ENCODE measurements around the gene PRSS35. TPM values are rescaled to one million over a fixed set of nuclear protein-coding genes. Genes with fewer than 3 reads are reported as not detected.
"Not testable (repeated sequence)": the region's sequence is repeated elsewhere in the genome, so short reads cannot be mapped to it uniquely, and the experiment has no call there.

PRSS35 gene
- total and polyA plus RNA-seq, 2 donors (not counting 1 experiment from before 2014, with no cell fraction given), result not detected

DNA sequence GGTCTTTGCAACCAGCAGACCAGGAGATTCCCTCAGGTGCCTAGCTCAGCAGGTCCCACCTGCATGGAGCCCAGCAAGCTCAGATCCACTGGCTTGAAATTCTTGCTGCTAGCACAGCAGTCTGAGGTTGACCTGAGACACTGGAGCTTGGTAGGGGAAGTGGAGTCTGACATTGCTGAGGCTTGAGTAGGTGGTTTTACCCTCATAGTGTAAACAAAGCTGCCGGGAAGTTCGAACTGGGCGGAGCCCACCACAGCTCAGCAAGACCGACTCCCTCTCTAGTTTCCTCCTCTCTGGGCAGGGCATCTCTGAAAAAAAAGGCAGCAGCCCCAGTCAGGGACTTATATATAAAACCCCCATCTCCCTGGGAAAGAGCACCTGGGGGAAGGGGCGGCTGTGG, 34.3 kb downstream of the PRSS35 start:
- CTCF ChIA-PET, result interaction anchor here (1.4 kb wide), 1 partner anchor 10 kb away, joined by 3 read pairs; no protein-coding TSS in a partner anchor
- ATAC-seq (ENCODE audit: low read depth) (no peak), DNase-seq (no peak)

GRCh38 chr6:83550482-83550881, 38.1 kb downstream of the PRSS35 start:
- CTCF ChIA-PET, DNase-seq: not testable (repeated sequence)
- WGBS (ENCODE audit: insufficient coverage), result no CpG with 5 or more reads among the region's 5 CpGs

More for the DNA sequence above, 34.3 kb downstream of the PRSS35 start:
- Mint-ChIP-seq H3K4me1 (peaks cover 8% of the 10 kb centered on the region), H3K9me3 (ENCODE audit: insufficient read depth) (no peaks in the 10 kb centered on the region), H3K27ac (no peak overlapping the region), H3K27me3 (peaks cover 16% of the 10 kb centered on the region), H3K4me3 (no peak overlapping the region)
- no peaks in the 10 kb centered on the region for H3K27me3 ChIP-seq (replicated peaks in 1 of 4; ENCODE audit: control extremely low read depth in 1 of 4, control insufficient read depth in 3 of 4, insufficient read depth in 4 of 4, low read length in 3 of 4)
- POLR2A ChIA-PET, result no interaction called here
- no peak overlapping the region for H3K9ac ChIP-seq (ENCODE audit: low read length)
- H3K9me3 ChIP-seq (ENCODE audit: control extremely low read depth in 1 of 3, control insufficient read depth in 2 of 3, insufficient read depth in 1 of 3, low read length in 2 of 3), result peaks cover 0 to 7% (median 0%) of the 10 kb centered on the region in 3 donors
- H3K79me2 ChIP-seq (ENCODE audit: control insufficient read depth, insufficient read depth, low read length), result no peaks in the 10 kb centered on the region
- H4K20me1 ChIP-seq (ENCODE audit: control insufficient read depth, insufficient read depth, low read length, poor library complexity, severe bottlenecking), result no peaks in the 10 kb centered on the region
- no peak overlapping the region for H2AFZ ChIP-seq (ENCODE audit: insufficient read depth, low read depth, low read length, poor library complexity, severe bottlenecking)
- intact Hi-C loops (cut with micrococcal nuclease), result no loop called here
- no peak overlapping the region for H3K27ac ChIP-seq (ENCODE audit: low read length in 2 of 2)
- 52% methylated on average over 4 of the region's 5 CpGs for WGBS (ENCODE audit: insufficient coverage)
- TF ChIP-seq EZH2 (IDR thresholded peaks at IDR 0.05; ENCODE audit: borderline replicate concordance, insufficient read depth, low read depth, low read length, poor library complexity, severe bottlenecking) (no peak), CTCF (IDR thresholded peaks at IDR 0.05) (no peak)
- H3K4me3 ChIP-seq (ENCODE audit: control extremely low read depth in 1 of 5, extremely low read depth in 1 of 5, insufficient read depth in 1 of 5, low read depth in 2 of 5, low read length in 4 of 5), result no peak overlapping the region
- H3K4me2 ChIP-seq (replicated peaks; ENCODE audit: low read depth, low read length, poor library complexity, severe bottlenecking), result no peak overlapping the region
- no peaks in the 10 kb centered on the region for H3K36me3 ChIP-seq (replicated peaks in 1 of 2; ENCODE audit: control extremely low read depth in 1 of 2, control insufficient read depth in 1 of 2, extremely low read depth in 1 of 2, insufficient read depth in 2 of 2, low read length in 1 of 2)
- H3K4me1 ChIP-seq (ENCODE audit: control insufficient read depth in 2 of 2, insufficient read depth in 2 of 2, low read length in 2 of 2), result no peaks in the 10 kb centered on the region

GRCh38 chr6:83551748-83552147, 39.4 kb downstream of the PRSS35 start:
- H3K4me3 Mint-ChIP-seq; H4K20me1 ChIP-seq (ENCODE audit: control insufficient read depth, insufficient read depth, low read length, poor library complexity, severe bottlenecking); POLR2A ChIA-PET; CTCF ChIA-PET; H3K27ac ChIP-seq (ENCODE audit: low read length in 2 of 2); H3K27me3 ChIP-seq (replicated peaks in 1 of 4; ENCODE audit: control extremely low read depth in 1 of 4, control insufficient read depth in 3 of 4, insufficient read depth in 4 of 4, low read length in 3 of 4); H3K4me3 ChIP-seq (ENCODE audit: control extremely low read depth in 1 of 5, extremely low read depth in 1 of 5, insufficient read depth in 1 of 5, low read depth in 2 of 5, low read length in 4 of 5); H3K79me2 ChIP-seq (ENCODE audit: control insufficient read depth, insufficient read depth, low read length); H3K27ac Mint-ChIP-seq; H3K27me3 Mint-ChIP-seq; H3K36me3 ChIP-seq (replicated peaks in 1 of 2; ENCODE audit: control extremely low read depth in 1 of 2, control insufficient read depth in 1 of 2, extremely low read depth in 1 of 2, insufficient read depth in 2 of 2, low read length in 1 of 2); H3K9ac ChIP-seq (ENCODE audit: low read length); H3K4me2 ChIP-seq (replicated peaks; ENCODE audit: low read depth, low read length, poor library complexity, severe bottlenecking); intact Hi-C loops (cut with micrococcal nuclease); H3K4me1 ChIP-seq (ENCODE audit: control insufficient read depth in 2 of 2, insufficient read depth in 2 of 2, low read length in 2 of 2); H3K4me1 Mint-ChIP-seq; ATAC-seq (ENCODE audit: low read depth); DNase-seq; H3K9me3 ChIP-seq (ENCODE audit: control extremely low read depth in 1 of 3, control insufficient read depth in 2 of 3, insufficient read depth in 1 of 3, low read length in 2 of 3); H3K9me3 Mint-ChIP-seq (ENCODE audit: insufficient read depth); H2AFZ ChIP-seq (ENCODE audit: insufficient read depth, low read depth, low read length, poor library complexity, severe bottlenecking): not testable (repeated sequence)
- no CpG with 5 or more reads among the region's 4 CpGs for WGBS (ENCODE audit: insufficient coverage)

More at GRCh38 chr6:83550482-83550881, 38.1 kb downstream of the PRSS35 start:
- H3K27me3 Mint-ChIP-seq; H3K79me2 ChIP-seq (ENCODE audit: control insufficient read depth, insufficient read depth, low read length); H3K4me3 ChIP-seq (ENCODE audit: control extremely low read depth in 1 of 5, extremely low read depth in 1 of 5, insufficient read depth in 1 of 5, low read depth in 2 of 5, low read length in 4 of 5); H3K27ac Mint-ChIP-seq; ATAC-seq (ENCODE audit: low read depth); H3K4me1 Mint-ChIP-seq; H3K9ac ChIP-seq (ENCODE audit: low read length); H4K20me1 ChIP-seq (ENCODE audit: control insufficient read depth, insufficient read depth, low read length, poor library complexity, severe bottlenecking); H3K9me3 Mint-ChIP-seq (ENCODE audit: insufficient read depth); H3K4me1 ChIP-seq (ENCODE audit: control insufficient read depth in 2 of 2, insufficient read depth in 2 of 2, low read length in 2 of 2); H3K9me3 ChIP-seq (ENCODE audit: control extremely low read depth in 1 of 3, control insufficient read depth in 2 of 3, insufficient read depth in 1 of 3, low read length in 2 of 3); H2AFZ ChIP-seq (ENCODE audit: insufficient read depth, low read depth, low read length, poor library complexity, severe bottlenecking); H3K27me3 ChIP-seq (replicated peaks in 1 of 4; ENCODE audit: control extremely low read depth in 1 of 4, control insufficient read depth in 3 of 4, insufficient read depth in 4 of 4, low read length in 3 of 4); POLR2A ChIA-PET; H3K27ac ChIP-seq (ENCODE audit: low read length in 2 of 2); intact Hi-C loops (cut with micrococcal nuclease); H3K4me3 Mint-ChIP-seq; H3K36me3 ChIP-seq (replicated peaks in 1 of 2; ENCODE audit: control extremely low read depth in 1 of 2, control insufficient read depth in 1 of 2, extremely low read depth in 1 of 2, insufficient read depth in 2 of 2, low read length in 1 of 2); H3K4me2 ChIP-seq (replicated peaks; ENCODE audit: low read depth, low read length, poor library complexity, severe bottlenecking): not testable (repeated sequence)
